GM21515 (cell line): Measurements from ENCODE around the gene ISYNA1.
A peak's percentile ranks its signal among the peaks of the same experiment; 100 is the strongest.

Experiments
- ATAC-seq: cut with Tn5 transposase; IDR thresholded peaks from one replicate; pipeline ENCODE4 v1.9.1; 2021; ENCODE audit not compliant: unreplicated experiment

ISYNA1 gene

DNA sequence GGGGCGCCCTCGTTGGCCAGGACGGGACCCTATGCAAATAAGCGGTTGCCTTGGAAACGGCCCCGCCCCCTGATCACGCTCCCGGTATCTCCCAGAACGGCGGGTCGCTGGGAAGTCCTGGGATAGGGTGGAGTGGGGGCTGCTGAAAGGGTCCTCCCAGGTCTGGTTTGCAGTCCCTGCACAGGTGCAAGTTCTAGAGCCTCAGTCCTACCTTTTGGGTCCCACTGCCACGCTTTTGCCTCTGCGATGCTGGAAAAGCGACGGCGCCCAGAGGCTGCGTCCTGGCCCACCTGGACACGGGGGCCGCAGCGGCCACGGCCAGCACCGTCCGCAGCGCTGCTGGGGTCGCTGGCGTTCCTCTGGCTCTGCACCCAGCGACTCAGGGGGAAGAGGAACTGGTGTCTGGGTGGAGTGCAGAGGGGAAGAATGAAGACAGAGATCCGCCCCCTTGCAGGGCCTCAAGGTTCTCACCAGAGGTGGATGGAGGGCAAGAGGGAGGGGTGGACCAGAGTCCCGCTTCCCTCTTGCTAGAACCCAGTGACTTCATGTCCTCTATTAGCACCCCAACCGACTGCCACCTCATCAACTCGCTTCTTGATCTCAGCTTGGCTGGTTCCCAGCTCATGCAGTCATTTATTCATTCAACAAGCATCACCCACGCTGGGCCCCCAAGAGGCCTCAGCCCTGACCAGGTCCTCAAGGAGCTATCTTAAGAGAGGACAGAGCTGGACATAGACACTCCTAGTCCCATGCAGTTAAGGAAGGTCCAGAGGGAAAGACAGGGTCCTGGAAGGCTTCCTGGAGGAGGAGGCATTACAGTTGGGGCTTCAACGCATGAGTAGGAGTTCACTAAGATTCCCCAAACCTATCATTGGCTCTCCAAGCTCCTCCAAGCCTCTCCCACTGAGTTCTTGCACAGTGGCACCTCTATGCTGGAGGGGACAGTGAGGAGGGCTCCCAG, 40.4 kb downstream of the ISYNA1 start, which contains the start of gene LRRC25:
LRRC25 (minus strand) TSS at position 381 of the 961 bp plus-strand sequence. CDS start 659 bp downstream, outside the sequence.
- peak; percentile 60 for ATAC-seq

DNA sequence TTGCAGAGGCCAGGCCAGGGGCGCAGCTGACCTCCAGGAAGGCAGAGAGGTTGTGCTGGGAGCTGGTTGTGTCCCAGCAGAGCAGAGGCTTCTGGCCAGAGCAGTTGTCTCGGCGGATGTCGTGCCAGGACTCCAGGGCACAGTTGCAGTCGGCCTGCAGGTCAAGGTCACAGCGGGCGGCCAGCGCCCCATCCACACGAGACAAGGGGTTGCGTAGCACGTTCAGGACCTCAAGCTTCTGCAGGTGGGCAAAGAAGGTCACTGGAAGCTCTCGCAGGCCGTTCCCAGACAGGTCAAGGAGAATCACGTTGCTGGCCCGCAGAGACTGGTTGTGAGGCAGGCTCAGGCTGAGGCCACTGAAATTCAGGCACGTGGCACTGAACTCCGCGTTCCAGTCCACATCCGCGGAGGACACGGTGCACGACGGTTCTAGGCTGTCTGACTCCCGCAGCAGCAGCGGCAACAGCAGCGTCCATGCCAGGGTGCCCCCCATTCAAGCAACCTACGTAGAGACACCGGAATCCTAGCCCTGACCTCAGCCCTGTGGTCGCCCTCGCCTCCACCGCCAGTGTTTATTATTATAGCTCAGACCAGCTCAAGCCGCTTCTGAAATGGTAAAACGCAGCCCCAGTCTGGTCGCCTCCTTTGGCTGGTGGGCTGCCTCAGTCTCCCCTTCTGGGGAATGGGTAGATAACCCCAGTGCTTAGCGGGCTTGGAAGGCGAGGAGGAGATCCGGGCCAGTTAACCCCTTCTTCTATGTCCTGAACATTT, 41.3 kb downstream of the ISYNA1 start:
- ATAC-seq = no peak

DNA sequence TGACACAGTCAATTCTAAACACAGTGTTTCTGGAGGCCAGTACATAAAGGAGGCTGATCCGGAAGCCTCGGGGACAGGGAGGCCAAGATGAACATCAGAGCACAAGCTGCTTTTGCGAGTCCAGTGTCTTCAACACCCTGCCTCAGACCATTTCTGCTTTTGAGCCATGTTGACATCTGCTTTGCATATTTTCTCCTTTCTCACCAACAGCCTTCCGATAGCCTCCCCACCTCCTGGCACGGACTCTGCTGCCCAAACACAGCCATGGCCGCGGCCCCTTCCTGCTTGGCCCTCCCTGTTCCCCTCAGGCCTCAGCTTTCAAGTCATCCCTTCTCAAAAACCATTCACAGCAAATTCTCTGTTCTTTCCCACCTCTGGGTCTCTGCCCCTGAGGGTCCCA, 44.1 kb downstream of the ISYNA1 start:
- no peak for ATAC-seq

DNA sequence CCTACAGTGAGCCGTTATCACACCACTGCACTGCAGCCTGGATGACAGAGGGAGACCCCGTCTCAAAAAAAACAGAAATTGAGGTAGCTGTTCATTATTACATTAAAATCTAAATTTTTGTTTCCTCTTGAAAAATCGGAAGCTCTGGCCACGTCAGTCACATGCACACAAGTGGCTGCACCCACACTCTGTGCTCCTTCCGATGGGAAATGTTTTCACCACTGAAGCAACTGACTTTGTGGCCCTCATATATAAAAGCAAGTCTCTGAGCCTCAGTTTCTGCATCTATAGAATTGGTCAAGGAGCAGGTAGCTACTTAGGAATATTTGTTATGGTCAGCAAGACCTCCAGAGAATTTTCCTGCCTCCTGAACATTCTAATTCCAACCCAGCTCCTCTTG, 45.0 kb downstream of the ISYNA1 start:
- no peak for ATAC-seq

DNA sequence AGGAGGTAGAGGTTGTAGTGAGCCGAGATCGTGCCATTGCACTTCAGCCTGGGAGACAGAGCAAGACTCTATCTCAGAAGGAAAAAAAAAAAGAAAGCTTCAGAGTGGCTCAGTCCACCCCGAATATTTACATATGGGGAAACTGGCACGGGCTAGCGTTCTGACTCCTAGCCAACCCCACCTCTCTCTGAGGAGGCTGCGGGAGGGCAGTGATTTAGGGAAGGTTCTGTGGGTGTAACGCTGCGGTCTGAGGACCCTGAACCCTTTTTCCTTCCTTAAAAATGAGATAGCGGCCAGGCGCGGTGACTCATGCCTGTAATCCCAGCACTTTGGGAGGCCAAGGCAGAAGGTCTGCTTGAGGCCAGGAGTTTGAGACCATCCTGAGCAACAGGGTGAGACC, 45.5 kb downstream of the ISYNA1 start:
- ATAC-seq = no peak

DNA sequence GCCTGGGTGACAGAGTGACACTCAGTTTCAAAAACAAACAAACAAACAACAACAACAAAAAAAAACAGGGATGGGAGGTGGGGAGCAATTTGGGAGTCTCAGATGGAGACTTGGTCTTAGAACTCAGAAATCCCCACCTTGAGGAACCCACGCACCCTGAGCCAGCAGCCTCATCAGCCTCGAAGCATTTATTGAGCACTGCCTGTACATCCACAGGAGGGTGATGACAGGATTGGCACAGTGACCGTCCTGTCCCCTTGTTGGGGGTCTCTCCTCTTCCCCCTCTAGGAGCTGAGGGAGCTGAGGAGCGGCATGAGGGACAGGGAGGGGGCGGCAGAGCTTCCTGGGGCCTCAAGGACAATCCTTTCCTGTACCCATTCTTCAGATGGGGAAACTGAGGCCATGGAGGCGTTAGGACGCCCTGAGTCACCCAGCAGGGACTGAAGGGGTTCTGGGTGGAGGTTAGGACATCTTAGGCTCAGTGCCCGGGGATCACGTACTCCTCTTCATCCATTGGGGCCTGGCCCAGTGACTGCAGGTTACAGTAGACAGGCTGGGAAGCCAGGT, 46.3 kb downstream of the ISYNA1 start:
- no peak for ATAC-seq

DNA sequence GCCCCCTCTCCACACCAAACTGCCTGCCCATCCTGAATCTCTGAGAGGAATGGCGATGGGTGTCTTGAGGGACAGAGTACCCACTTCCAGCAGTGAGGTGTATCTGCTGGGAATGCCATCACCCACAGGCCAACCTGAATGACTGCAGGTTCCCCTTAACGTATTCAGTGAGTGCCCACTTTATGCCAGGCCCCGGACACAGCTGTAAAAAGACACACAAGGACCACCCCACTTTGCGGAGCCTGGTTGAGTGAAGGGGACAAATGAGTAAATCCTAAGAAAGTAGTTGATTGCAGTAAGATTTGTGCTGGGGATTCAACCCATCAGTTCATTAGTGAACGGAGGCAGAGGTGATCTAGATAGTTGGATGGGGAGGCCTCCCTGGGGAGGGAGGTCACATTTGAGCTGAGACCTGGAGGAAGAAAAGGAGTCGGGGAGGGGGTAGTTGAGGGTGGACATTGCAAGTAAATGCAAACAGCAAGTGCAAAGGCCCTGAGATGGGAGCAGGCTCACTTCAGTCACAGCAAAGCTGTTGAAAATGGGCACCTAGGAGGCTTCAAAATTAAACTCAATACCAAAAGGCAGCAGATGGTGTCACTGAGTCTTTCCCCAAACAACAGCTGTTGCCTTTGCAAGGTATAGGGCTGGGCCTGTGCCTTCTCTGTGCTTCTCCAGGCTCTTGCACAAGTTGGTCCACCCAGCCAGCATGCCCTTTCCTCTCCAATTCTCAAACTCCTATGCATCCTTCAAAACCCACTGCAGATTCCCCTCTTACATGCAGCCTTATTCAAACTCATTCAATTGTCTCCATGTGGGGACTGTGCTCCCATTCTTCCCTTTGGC, 47.6 kb downstream of the ISYNA1 start:
- ATAC-seq = no peak

DNA sequence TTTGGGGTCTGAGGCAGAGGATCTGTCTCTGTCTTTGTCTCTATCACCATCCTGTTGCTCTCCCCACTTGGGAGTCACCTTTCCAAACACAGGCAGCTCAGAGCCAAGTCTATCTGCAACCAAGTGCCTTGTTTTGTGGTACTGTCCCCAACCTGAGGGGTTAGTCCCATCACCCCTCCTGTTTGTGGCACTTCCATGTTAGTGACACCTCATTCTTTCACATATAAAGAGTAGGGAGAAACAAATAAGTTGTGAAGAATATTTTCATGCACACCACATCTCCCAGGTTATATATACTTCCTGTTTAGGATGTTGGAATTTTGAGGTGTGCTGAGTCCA, 48.2 kb downstream of the ISYNA1 start:
- ATAC-seq = no peak

DNA sequence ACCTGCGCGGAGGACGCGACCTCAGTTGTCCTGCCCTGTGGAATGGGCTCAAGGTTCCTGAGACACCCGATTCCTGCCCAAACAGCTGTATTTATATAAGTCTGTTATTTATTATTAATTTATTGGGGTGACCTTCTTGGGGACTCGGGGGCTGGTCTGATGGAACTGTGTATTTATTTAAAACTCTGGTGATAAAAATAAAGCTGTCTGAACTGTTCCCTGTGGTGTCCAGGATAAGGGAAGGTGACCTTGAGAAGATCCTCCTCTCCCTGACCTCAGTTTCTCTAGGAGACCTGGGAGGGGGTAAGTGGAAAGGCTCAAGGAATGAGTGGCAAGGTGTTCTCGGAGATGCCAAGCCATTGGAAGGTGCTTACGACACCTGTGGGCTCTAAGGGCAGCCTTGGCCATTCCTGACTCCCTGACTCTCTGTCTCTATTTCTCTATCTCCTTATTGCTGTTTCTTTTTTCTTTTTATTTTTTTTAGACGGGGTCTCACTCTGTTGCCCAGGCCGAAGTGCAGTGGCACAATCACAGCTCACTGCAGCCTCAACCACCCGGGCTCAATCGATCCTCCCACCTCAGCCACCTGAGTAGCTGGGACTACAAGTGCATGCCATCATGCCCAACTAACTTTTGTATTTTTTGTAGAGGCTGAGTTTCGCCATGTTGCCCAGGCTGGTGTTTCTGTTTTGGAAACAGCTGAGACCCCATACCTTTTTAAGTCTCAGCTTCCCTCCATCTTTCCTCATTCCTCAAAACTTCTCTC, 48.8 kb downstream of the ISYNA1 start:
- ATAC-seq = no peak

DNA sequence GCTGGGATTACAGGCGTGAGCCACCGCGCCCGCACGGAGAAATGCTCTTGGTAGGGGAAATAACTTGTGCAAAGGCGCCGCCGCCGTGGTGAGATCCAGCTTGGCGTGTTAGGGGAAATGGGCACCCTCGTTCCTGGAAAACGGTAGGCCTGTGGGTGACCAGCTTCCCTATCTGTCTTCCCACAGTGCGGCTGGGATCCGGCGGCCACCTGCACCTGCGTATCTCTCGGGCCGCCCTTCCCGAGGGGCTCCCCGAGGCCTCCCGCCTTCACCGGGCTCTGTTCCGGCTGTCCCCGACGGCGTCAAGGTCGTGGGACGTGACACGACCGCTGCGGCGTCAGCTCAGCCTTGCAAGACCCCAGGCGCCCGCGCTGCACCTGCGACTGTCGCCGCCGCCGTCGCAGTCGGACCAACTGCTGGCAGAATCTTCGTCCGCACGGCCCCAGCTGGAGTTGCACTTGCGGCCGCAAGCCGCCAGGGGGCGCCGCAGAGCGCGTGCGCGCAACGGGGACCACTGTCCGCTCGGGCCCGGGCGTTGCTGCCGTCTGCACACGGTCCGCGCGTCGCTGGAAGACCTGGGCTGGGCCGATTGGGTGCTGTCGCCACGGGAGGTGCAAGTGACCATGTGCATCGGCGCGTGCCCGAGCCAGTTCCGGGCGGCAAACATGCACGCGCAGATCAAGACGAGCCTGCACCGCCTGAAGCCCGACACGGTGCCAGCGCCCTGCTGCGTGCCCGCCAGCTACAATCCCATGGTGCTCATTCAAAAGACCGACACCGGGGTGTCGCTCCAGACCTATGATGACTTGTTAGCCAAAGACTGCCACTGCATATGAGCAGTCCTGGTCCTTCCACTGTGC, 49.6 kb downstream of the ISYNA1 start:
- ATAC-seq = peak; percentile 68

DNA sequence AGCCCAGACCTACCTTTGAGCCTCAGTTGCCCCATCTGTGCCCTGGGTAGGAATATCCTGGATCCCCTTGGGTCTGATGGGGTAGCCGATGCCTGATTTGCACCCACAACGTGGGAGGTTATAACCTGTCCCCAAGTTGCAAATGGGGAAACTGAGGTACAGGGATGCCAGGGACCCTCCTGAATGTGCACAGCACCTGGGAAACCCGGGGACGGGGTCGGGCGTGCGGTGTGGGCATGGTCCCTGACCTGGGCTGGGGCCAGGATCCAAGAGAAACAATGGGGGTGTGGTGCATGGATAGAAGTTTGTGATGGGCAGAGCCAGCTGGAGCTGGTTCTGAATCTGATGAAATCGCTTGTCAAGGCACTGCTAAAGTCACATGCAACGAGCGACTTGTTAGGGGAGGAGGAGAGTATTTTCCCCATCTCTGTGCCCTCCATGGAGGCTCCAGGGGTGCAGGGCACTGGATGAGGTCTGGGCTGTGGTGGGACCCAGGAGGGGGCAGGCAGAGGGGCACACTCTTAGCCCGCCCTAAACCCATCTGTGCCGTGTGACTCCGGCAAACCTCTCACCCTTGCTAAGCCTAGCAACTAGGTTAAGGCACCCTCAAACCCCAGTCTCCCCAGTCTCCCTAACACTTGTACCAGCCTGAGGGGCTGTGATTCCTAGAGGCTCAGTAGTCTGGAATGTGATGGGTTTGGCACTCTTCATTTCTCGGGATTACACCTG, 51.2 kb downstream of the ISYNA1 start:
- no peak for ATAC-seq

DNA sequence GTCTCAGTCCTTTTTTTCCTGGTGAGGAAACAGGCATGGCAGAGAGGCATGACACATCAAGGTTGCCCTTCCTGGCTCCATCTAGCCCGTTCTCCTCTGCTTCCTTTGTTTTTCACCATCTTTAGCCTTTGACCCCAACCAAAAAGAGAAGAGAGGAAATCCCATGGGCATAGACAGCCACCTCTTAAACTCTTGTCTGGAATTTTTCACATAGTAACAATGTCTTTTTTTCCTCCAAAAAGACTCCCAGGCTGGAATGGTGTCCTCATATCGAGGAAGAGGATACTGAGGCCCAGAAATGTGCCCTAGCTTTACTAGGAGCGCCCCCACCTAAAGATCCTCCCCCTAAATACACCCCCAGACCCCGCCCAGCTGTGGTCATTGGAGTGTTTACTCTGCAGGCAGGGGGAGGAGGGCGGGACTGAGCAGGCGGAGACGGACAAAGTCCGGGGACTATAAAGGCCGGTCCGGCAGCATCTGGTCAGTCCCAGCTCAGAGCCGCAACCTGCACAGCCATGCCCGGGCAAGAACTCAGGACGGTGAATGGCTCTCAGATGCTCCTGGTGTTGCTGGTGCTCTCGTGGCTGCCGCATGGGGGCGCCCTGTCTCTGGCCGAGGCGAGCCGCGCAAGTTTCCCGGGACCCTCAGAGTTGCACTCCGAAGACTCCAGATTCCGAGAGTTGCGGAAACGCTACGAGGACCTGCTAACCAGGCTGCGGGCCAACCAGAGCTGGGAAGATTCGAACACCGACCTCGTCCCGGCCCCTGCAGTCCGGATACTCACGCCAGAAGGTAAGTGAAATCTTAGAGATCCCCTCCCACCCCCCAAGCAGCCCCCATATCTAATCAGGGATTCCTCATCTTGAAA, 52.0 kb downstream of the ISYNA1 start, which contains the start of gene GDF15:
GDF15 (plus strand) TSS at position 484 of the 868 bp plus-strand sequence; CDS start at position 516, 32 bp downstream.
- ATAC-seq = no peak

DNA sequence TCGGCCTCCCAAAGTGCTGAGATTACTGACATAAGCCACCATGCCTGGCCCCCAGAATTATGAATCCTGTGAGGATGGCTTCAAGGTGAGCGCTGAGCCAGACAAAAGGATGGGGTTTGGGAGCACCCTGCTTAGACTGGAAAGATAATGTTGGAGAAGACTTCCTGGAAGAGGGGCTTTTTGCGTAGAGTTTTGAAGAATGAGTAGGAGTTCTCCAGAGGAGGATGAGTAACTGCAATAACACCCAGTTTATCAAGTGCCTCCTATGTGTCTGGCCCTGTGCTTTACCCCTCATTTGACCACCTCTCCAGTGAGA, 52.6 kb downstream of the ISYNA1 start:
- ATAC-seq = no peak

DNA sequence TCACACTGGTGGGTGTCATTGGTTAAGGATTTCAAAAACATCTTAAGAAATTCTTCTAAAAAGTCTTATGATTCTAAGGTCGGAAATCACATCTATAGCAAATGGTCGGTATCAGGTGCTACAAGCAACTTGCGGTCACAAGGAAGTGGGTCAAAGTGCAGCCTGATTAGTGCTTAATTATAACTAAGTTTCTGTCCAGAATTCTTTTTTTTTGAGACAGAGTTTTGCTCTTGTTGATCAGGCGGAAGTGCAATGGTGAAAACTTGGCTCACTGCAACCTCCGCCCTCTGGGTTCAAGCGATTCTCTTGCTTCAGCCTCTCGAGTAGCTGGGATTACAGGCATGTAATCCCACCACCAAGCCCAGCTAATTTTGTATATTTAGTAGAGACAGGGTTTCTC, 53.2 kb downstream of the ISYNA1 start:
- no peak for ATAC-seq
